B cell (primary cell): ENCODE measurements around the gene PPP2R5A. TPM values are rescaled to one million over a fixed set of nuclear protein-coding genes. Genes with fewer than 3 reads are reported as not detected.

Source experiments
- ATAC-seq: fragments of 200-7000 bp; cut with Tn5 transposase; one replicate; pipeline ENCODE4 v1.10.0; 2021; ENCODE audit warnings: low read depth, mild to moderate bottlenecking, moderate number of reproducible peaks, moderate library complexity
- CTCF ChIA-PET: fragments of 350-600 bp; sonication (Branson Sonifier 250); formaldehyde crosslinking; loops from one replicate; lab custom pipeline; 2021; ENCODE audit warnings: antibody characterized with exemption, inconsistent platforms; lab: Charles Lee
- POLR2A ChIA-PET: fragments of 350-600 bp; sonication (Branson Sonifier 250); formaldehyde crosslinking; loops from one replicate; lab custom pipeline; 2021; ENCODE audit warnings: antibody characterized with exemption; lab: Charles Lee
- DNase-seq: peaks from one replicate; pipeline ENCODE4 v3.0.0; 2013
- H2AFZ ChIP-seq: 2 replicates; pipeline ENCODE4 v1.6.1; 2012; ENCODE audit warnings: mild to moderate bottlenecking, low read depth, low read length; ENCODE audit not compliant: insufficient read depth, poor library complexity, severe bottlenecking
- H3K27ac ChIP-seq, 2 donors: 1 replicate in 1 of 2; 2 replicates in 1 of 2; pipeline ENCODE4 v1.5.1; 2012 to 2013; ENCODE audit warnings: low read length in 2 of 2, mild to moderate bottlenecking in 2 of 2, moderate library complexity in 1 of 2
- H3K27me3 ChIP-seq, 4 experiments: fragments of 200-600 bp in 1 of 4; sonication (generic) in 1 of 4; replicated peaks in 1 of 4; 1 replicate in 2 of 4; 2 replicates in 2 of 4; pipeline versions ENCODE4 v1.6.1 to v1.7.0; 2013 to 2016; ENCODE audit warnings: low read length in 3 of 4, mild to moderate bottlenecking in 2 of 4, mixed read lengths in 1 of 4, moderate library complexity in 1 of 4; ENCODE audit not compliant: insufficient read depth in 4 of 4, control insufficient read depth in 3 of 4; ENCODE audit errors: control extremely low read depth in 1 of 4
- H3K36me3 ChIP-seq, 2 experiments: replicated peaks in 1 of 2; 1 replicate in 1 of 2; 2 replicates in 1 of 2; pipeline versions ENCODE4 v1.6.1 to v1.7.1; 2013; ENCODE audit warnings: low read length in 1 of 2; ENCODE audit not compliant: insufficient read depth in 2 of 2, control insufficient read depth in 1 of 2; ENCODE audit errors: control extremely low read depth in 1 of 2, extremely low read depth in 1 of 2
- H3K4me1 ChIP-seq, 2 donors: fragments of 200-600 bp in 1 of 2; sonication (generic) in 1 of 2; 1 replicate in 1 of 2; 2 replicates in 1 of 2; pipeline versions ENCODE4 v1.5.1 to v1.6.1; 2013 to 2017; ENCODE audit warnings: low read length in 2 of 2; ENCODE audit not compliant: control insufficient read depth in 2 of 2, insufficient read depth in 2 of 2
- H3K4me2 ChIP-seq: replicated peaks from 2 replicates; pipeline ENCODE3; 2012; ENCODE audit warnings: mild to moderate bottlenecking, low read depth, low read length; ENCODE audit not compliant: poor library complexity, severe bottlenecking
- H3K4me3 ChIP-seq, 5 experiments: fragments of 200-600 bp in 1 of 5; sonication (generic) in 1 of 5; 1 replicate in 3 of 5; 2 replicates in 2 of 5; pipeline versions ENCODE4 v1.5.1 to v1.7.0; 2011 to 2016; ENCODE audit warnings: low read length in 4 of 5, mild to moderate bottlenecking in 4 of 5, low read depth in 2 of 5, control low read depth in 1 of 5, moderate library complexity in 1 of 5; ENCODE audit not compliant: insufficient read depth in 1 of 5; ENCODE audit errors: control extremely low read depth in 1 of 5, extremely low read depth in 1 of 5
- H3K79me2 ChIP-seq: fragments of 200-600 bp; sonication (generic); one replicate; pipeline ENCODE4 v1.6.0; 2016; ENCODE audit warnings: low read length; ENCODE audit not compliant: control insufficient read depth, insufficient read depth
- H3K9ac ChIP-seq: fragments of 200-600 bp; sonication (generic); 2 replicates; pipeline ENCODE4 v1.6.1; 2017; ENCODE audit warnings: mild to moderate bottlenecking, low read length, moderate library complexity
- H3K9me3 ChIP-seq, 3 donors: one replicate each; pipeline versions ENCODE4 v1.6.1 to v1.7.1; 2013; ENCODE audit warnings: low read length in 2 of 3; ENCODE audit not compliant: control insufficient read depth in 2 of 3, insufficient read depth in 1 of 3; ENCODE audit errors: control extremely low read depth in 1 of 3
- H4K20me1 ChIP-seq: 2 replicates; pipeline ENCODE4 v1.6.0; 2012; ENCODE audit warnings: mild to moderate bottlenecking, low read length; ENCODE audit not compliant: insufficient read depth, control insufficient read depth, poor library complexity, severe bottlenecking
- H3K27ac Mint-ChIP-seq: one replicate; pipeline ENCODE4 v1.8.0; 2021; ENCODE audit warnings: mixed read lengths
- H3K27me3 Mint-ChIP-seq: one replicate; pipeline ENCODE4 v1.8.0; 2021; ENCODE audit warnings: mixed read lengths
- H3K4me1 Mint-ChIP-seq: one replicate; pipeline ENCODE4 v1.8.0; 2021; ENCODE audit warnings: mixed read lengths
- H3K4me3 Mint-ChIP-seq: one replicate; pipeline ENCODE4 v1.8.0; 2021; ENCODE audit warnings: mixed read lengths
- H3K9me3 Mint-ChIP-seq: one replicate; pipeline ENCODE4 v1.8.0; 2022; ENCODE audit warnings: mixed read lengths; ENCODE audit not compliant: insufficient read depth
- EZH2 ChIP-seq: IDR thresholded peaks from 2 replicates; pipeline ENCODE4 v1.6.1; 2012; ENCODE audit warnings: borderline replicate concordance, low read depth, mild to moderate bottlenecking, moderate library complexity, low read length; ENCODE audit not compliant: insufficient read depth, poor library complexity, severe bottlenecking
- WGBS: methylation state at CpG from one replicate; pipeline ENCODE4 v1.1.5; 2013; ENCODE audit warnings: missing lambda C conversion rate; ENCODE audit not compliant: insufficient coverage; 5-methylcytosine and 5-hydroxymethylcytosine counted together
- intact Hi-C: fragments of 100-400 bp; cut with micrococcal nuclease; formaldehyde crosslinking; loops from one replicate; pipeline ENCODE4 v1.10.0; 2022
- polyA plus RNA-seq: library from polyadenylated mRNA; depleted of rRNA; stranded (reverse); fragments of >200 nt; gene quantifications from 2 replicates; pipeline ENCODE4 v1.2.3, GENCODE V29; 2012
- total RNA-seq, 2 donors: library from RNA; stranded (reverse); fragments of 120-200 nt in 1 of 2; gene quantifications; 1 replicate in 1 of 2; 2 replicates in 1 of 2; pipeline versions ENCODE4 v1.2.3 to v1.2.4, GENCODE V29; 2013 to 2022
- TF ChIP-seq, protein P1 (sequence below): fragments of 200-600 bp; IDR thresholded peaks from one replicate; pipeline ENCODE4 v1.8.0; 2022; ENCODE audit warnings: antibody characterized with exemption, mild to moderate bottlenecking

PPP2R5A gene
- total and polyA plus RNA-seq, 2 donors (not counting 1 experiment from before 2014, with no cell fraction given): 22.4 to 43.4 TPM

DNA sequence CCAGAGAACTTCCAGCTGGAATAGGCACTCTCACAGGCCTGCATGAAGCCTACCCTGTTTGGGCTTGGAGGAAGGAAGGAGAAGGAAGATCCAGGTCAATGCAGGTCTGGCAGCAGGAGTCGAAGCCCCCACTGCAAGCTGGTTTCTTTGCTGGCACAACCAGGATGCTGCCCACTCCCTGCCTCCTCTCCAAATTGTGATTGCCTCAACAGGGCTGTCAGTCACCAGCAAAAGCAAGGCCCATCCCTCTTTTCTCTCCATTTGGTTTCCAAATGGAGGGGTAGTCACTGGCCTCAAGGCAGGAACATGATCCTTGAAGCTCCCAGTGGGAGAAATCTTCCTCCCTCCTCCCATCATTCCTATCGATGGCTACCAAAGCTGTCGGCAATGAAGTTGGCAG lies 92.4 kb downstream of the PPP2R5A start:
- H3K27ac Mint-ChIP-seq: no peak overlapping the region
- H4K20me1 ChIP-seq: no peaks in the 10 kb centered on the region
- no peak for ATAC-seq
- TF ChIP-seq, protein P1, sequence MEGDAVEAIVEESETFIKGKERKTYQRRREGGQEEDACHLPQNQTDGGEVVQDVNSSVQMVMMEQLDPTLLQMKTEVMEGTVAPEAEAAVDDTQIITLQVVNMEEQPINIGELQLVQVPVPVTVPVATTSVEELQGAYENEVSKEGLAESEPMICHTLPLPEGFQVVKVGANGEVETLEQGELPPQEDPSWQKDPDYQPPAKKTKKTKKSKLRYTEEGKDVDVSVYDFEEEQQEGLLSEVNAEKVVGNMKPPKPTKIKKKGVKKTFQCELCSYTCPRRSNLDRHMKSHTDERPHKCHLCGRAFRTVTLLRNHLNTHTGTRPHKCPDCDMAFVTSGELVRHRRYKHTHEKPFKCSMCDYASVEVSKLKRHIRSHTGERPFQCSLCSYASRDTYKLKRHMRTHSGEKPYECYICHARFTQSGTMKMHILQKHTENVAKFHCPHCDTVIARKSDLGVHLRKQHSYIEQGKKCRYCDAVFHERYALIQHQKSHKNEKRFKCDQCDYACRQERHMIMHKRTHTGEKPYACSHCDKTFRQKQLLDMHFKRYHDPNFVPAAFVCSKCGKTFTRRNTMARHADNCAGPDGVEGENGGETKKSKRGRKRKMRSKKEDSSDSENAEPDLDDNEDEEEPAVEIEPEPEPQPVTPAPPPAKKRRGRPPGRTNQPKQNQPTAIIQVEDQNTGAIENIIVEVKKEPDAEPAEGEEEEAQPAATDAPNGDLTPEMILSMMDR: no peak
- TF ChIP-seq EZH2: no peak
- H3K27ac ChIP-seq: no peak overlapping the region
- CTCF ChIA-PET: interaction anchor here (1.1 to 2.4 kb wide), 3 partner anchors 10 to 307 kb away, joined by 5 to 14 read pairs (median 11); no protein-coding TSS in a partner anchor
- no peaks in the 10 kb centered on the region for H3K27me3 Mint-ChIP-seq
- no peak overlapping the region for H2AFZ ChIP-seq
- H3K4me1 ChIP-seq: no peaks in the 10 kb centered on the region
- H3K9me3 Mint-ChIP-seq: no peaks in the 10 kb centered on the region
- no peaks in the 10 kb centered on the region for H3K79me2 ChIP-seq
- H3K4me3 Mint-ChIP-seq: no peak overlapping the region
- no peak overlapping the region for H3K4me3 ChIP-seq
- no peaks in the 10 kb centered on the region for H3K4me1 Mint-ChIP-seq
- DNase-seq: no peak
- no peak overlapping the region for H3K4me2 ChIP-seq
- no peaks in the 10 kb centered on the region for H3K27me3 ChIP-seq
- H3K9me3 ChIP-seq: no peaks in the 10 kb centered on the region
- intact Hi-C loops: no loop called here
- H3K9ac ChIP-seq: no peak overlapping the region
- peaks cover 0 to 63% of the 10 kb centered on the region in 2 experiments for H3K36me3 ChIP-seq
- POLR2A ChIA-PET: no interaction called here
- 100% methylated on average over 1 of the region's 3 CpGs for WGBS

DNA sequence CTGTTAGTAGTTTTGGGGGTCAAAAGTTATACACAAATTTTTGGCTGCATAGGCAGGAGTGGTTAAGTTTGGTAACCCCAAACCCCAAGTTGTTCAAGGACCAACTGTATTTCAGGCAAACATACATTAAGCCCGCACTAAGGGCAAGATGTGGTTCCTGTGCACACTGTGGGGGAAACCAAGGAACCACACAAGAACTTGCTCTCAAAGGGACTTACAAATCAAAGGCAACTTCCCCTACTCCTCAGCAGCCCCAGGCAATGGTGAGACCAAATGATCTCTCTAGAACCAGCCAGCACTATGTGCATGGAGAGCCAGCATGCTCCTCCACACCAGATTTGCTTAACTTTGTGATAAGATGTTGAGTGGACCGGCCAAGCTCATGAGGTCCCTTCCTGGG lies 94.2 kb downstream of the PPP2R5A start:
- ATAC-seq (no peak), DNase-seq (no peak)
- H3K9me3 ChIP-seq: no peaks in the 10 kb centered on the region
- no peak overlapping the region for H3K9ac ChIP-seq
- H3K36me3 ChIP-seq: peaks cover 8 to 70% of the 10 kb centered on the region in 2 experiments
- H3K27ac ChIP-seq: no peak overlapping the region
- CTCF ChIA-PET: no interaction called here
- no peak overlapping the region for H3K4me3 ChIP-seq
- no peak for TF ChIP-seq EZH2
- TF ChIP-seq, protein P1: no peak
- POLR2A ChIA-PET: interaction anchor here (0.7 kb wide), 1 partner anchor 316 kb away, joined by 3 read pairs; no protein-coding TSS in a partner anchor
- Mint-ChIP-seq H3K4me3 (no peak overlapping the region), H3K27ac (no peak overlapping the region), H3K27me3 (no peaks in the 10 kb centered on the region), H3K9me3 (no peaks in the 10 kb centered on the region), H3K4me1 (no peaks in the 10 kb centered on the region)
- H3K4me1 ChIP-seq: no peaks in the 10 kb centered on the region
- H4K20me1 ChIP-seq: no peaks in the 10 kb centered on the region
- no peaks in the 10 kb centered on the region for H3K27me3 ChIP-seq
- intact Hi-C loops: no loop called here
- no peaks in the 10 kb centered on the region for H3K79me2 ChIP-seq
- no CpG with 5 or more reads among the region's 2 CpGs for WGBS
- H2AFZ ChIP-seq: no peak overlapping the region
- H3K4me2 ChIP-seq: no peak overlapping the region
